HepG2 (cell line): Measurements from ENCODE around the gene CDH11. TPM values are rescaled to one million over a fixed set of nuclear protein-coding genes. Genes with fewer than 3 reads are reported as not detected.

Source experiments
- ATAC-seq: fragments of 200-7000 bp; cut with Tn5 transposase; 3 replicates; pipeline ENCODE4 v1.9.1; 2020; ENCODE audit warnings: mild to moderate bottlenecking, moderate library complexity
- BruUV-seq: library from RNA; stranded (reverse); fragments of 400-500 nt; replicated peaks from 2 replicates; lab custom pipeline; 2021; lab: Mats Ljungman, UMichigan
- CTCF ChIA-PET: fragments of 300-600 bp; formaldehyde crosslinking; extraction: SDS; loops from one replicate; lab custom pipeline; 2021; ENCODE audit warnings: low total read pairs, inconsistent platforms, low intra/inter-chr PET ratio; lab: Yijun Ruan, JAX
- POLR2A ChIA-PET: fragments of 350-600 bp; sonication (Branson Sonifier 250); formaldehyde crosslinking; loops from one replicate; lab custom pipeline; 2020; ENCODE audit warnings: antibody characterized with exemption, inconsistent platforms; lab: Yijun Ruan, JAX
- DNase-seq: peaks from one replicate; pipeline ENCODE4 v3.0.0-alpha.2; 2015; ENCODE audit warnings: low spot score
- FAIRE-seq: peaks from 3 replicates; lab custom pipeline; 2011; peaks lifted over from hg19 to GRCh38; lab: Jason Lieb, UNC
- H2AFZ ChIP-seq: one replicate; pipeline ENCODE4 v1.6.1; 2011; ENCODE audit warnings: low read length, inconsistent platforms
- H3K27ac ChIP-seq: fragments of 300-600 bp; 3 replicates; pipeline ENCODE4 v1.8.0; 2011; ENCODE audit warnings: mixed run types, mild to moderate bottlenecking, mixed read lengths, low read length, inconsistent platforms; ENCODE audit not compliant: insufficient read depth; ENCODE audit errors: extremely low read length
- H3K27me3 ChIP-seq, 2 experiments: fragments of 200-600 bp in 1 of 2; 2 replicates in 1 of 2; 3 replicates in 1 of 2; pipeline versions ENCODE4 v1.6.0 to v1.8.0; 2011; ENCODE audit warnings: low read length in 2 of 2, mild to moderate bottlenecking in 2 of 2, moderate library complexity in 2 of 2, inconsistent platforms in 1 of 2; ENCODE audit not compliant: insufficient read depth in 2 of 2, control insufficient read depth in 1 of 2
- H3K36me3 ChIP-seq, 2 experiments: fragments of 200-600 bp in 1 of 2; replicated peaks in 1 of 2; 2 replicates in 1 of 2; 3 replicates in 1 of 2; pipeline versions ENCODE4 v1.5.1 to v1.8.0; 2011; ENCODE audit warnings: low read length in 2 of 2, inconsistent platforms in 1 of 2; ENCODE audit not compliant: insufficient read depth in 2 of 2, control insufficient read depth in 1 of 2
- H3K4me1 ChIP-seq: 2 replicates; pipeline ENCODE4 v1.5.1; 2012; ENCODE audit warnings: low read length, inconsistent platforms; ENCODE audit not compliant: insufficient read depth
- H3K4me2 ChIP-seq: 2 replicates; pipeline ENCODE4 v1.6.0; 2011; ENCODE audit warnings: low read depth, low read length, inconsistent platforms
- H3K4me3 ChIP-seq, 3 experiments: fragments of 200-600 bp in 1 of 3; sonication (generic), shearing (Covaris generic) in 1 of 3; replicated peaks in 1 of 3; 2 replicates each; pipeline ENCODE4 v1.5.1; 2011 to 2016; ENCODE audit warnings: low read length in 3 of 3, inconsistent platforms in 2 of 3, low read depth in 2 of 3, mild to moderate bottlenecking in 2 of 3, control low read depth in 1 of 3, mixed read lengths in 1 of 3; ENCODE audit not compliant: insufficient read depth in 1 of 3
- H3K79me2 ChIP-seq: one replicate; pipeline ENCODE4 v1.6.1; 2011; ENCODE audit warnings: low read length, inconsistent platforms; ENCODE audit not compliant: insufficient read depth
- H3K9ac ChIP-seq: 2 replicates; pipeline ENCODE4 v1.6.0; 2011; ENCODE audit warnings: mild to moderate bottlenecking, low read depth, low read length, inconsistent platforms; ENCODE audit not compliant: insufficient read depth
- H3K9me3 ChIP-seq: 2 replicates; pipeline ENCODE4 v1.5.1; 2012; ENCODE audit warnings: mild to moderate bottlenecking, low read length
- H4K20me1 ChIP-seq: 2 replicates; pipeline ENCODE4 v1.6.0; 2011; ENCODE audit warnings: inconsistent platforms, mild to moderate bottlenecking, low read length, moderate library complexity; ENCODE audit not compliant: insufficient read depth
- ATM ChIP-seq: fragments of 450-650 bp; IDR thresholded peaks from 2 replicates; pipeline ENCODE4 v1.7.1; 2017; ENCODE audit warnings: mild to moderate bottlenecking, borderline replicate concordance
- CREB3 ChIP-seq: sonication (generic); formaldehyde crosslinking; IDR thresholded peaks from 2 replicates; pipeline ENCODE4 v1.5.0; 2020; ENCODE audit warnings: missing genetic modification reagents
- MEIS1 ChIP-seq: sonication (generic); formaldehyde crosslinking; IDR thresholded peaks from 2 replicates; pipeline ENCODE4 v1.9.0; 2021; ENCODE audit warnings: mild to moderate bottlenecking, missing genetic modification reagents, moderate library complexity, borderline replicate concordance
- ZNF260 ChIP-seq: sonication (generic); formaldehyde crosslinking; IDR thresholded peaks from 2 replicates; pipeline ENCODE4 v1.4.0; 2020; ENCODE audit warnings: missing genetic modification reagents, low read depth, mild to moderate bottlenecking, borderline replicate concordance
- ZNF781 ChIP-seq: sonication (generic); formaldehyde crosslinking; IDR thresholded peaks from 2 replicates; pipeline ENCODE4 v1.5.1; 2020; ENCODE audit warnings: borderline replicate concordance, mild to moderate bottlenecking, missing genetic modification reagents; ENCODE audit errors: not compliant biosample characterization
- WGBS: methylation state at CpG from one replicate; pipeline ENCODE4 v1.1.6; 2017; ENCODE audit warnings: low lambda C conversion rate; 5-methylcytosine and 5-hydroxymethylcytosine counted together
- in situ Hi-C: cut with HindIII; loops from 2 replicates; pipeline ENCODE4 v1.10.0; 2017; ENCODE audit warnings: low pct_unique_long_range_greater_than_20kb; ENCODE audit not compliant: extremely low pct_ligation_motif_present
- intact Hi-C: fragments of 100-400 bp; cut with micrococcal nuclease; formaldehyde crosslinking; loops from one replicate; pipeline ENCODE4 v1.10.0; 2022; ENCODE audit not compliant: unreplicated experiment
- polyA plus RNA-seq, 8 experiments: library from polyadenylated mRNA; depleted of rRNA in 3 of 8; stranded (reverse) in 7 of 8; unstranded in 1 of 8; fragments of >200 nt; fragmentation: Illumina TruSeq in 4 of 8; extraction: Trizol in 4 of 8; gene quantifications; 2 replicates each; pipeline versions ENCODE4 v1.2.1 to v1.2.3, GENCODE V29; 2011 to 2016; ENCODE audit warnings: low read depth in 4 of 8, missing spikeins in 1 of 8, mixed read lengths in 1 of 8; ENCODE audit not compliant: insufficient read depth in 1 of 8
- total RNA-seq, 5 experiments: library from RNA; depleted of rRNA; stranded (reverse); fragments of >200 nt; fragmentation: Illumina TruSeq; extraction: Trizol; gene quantifications; 2 replicates each; pipeline ENCODE4 v1.2.3, GENCODE V29; 2016; ENCODE audit warnings: low read depth in 1 of 5

Gene CDH11
- total and polyA plus RNA-seq, 2 of the 13 experiments (the other 11 are each of a cell fraction or from before 2014, with no cell fraction given) = not detected

- DNase-seq (no peak), ATAC-seq (no peak), FAIRE-seq (no peak)
- H3K9me3 ChIP-seq = peaks cover 51% of the 10 kb centered on the region; the same call in 1 of the 2 replicates
- no TSS peak for BruUV-seq
- WGBS = 2% methylated on average over 2 of the region's 2 CpGs
- intact Hi-C loops = no loop called here
- H3K9ac ChIP-seq = no peak overlapping the region
- H2AFZ ChIP-seq = no peak overlapping the region
- TF ChIP-seq CREB3 (CRISPR knock-in tag) = no peak
- no peak for TF ChIP-seq ATM
- TF ChIP-seq MEIS1 = no peak
- TF ChIP-seq ZNF781 (CRISPR knock-in tag) = no peak
- no peak for TF ChIP-seq ZNF260
- in situ Hi-C loops = no loop called here
- no peaks in the 10 kb centered on the region for H3K79me2 ChIP-seq
- ChIA-PET CTCF (no interaction called here), POLR2A (no interaction called here)
- H3K4me3 ChIP-seq = no peak overlapping the region
- no peaks in the 10 kb centered on the region for H3K27me3 ChIP-seq
- H3K27ac ChIP-seq = no peak overlapping the region
- no peaks in the 10 kb centered on the region for H3K4me1 ChIP-seq
- H3K36me3 ChIP-seq = no peaks in the 10 kb centered on the region
- H4K20me1 ChIP-seq = no peaks in the 10 kb centered on the region
- H3K4me2 ChIP-seq = no peak overlapping the region
These were observed 223.7 kb downstream of the CDH11 start for GRCh38 chr16:64898159-64898558.
